Measurements from ENCODE around the gene IL20. TPM values are rescaled to one million over a fixed set of nuclear protein-coding genes. Genes with fewer than 3 reads are reported as not detected.

Gene IL20, protein sequence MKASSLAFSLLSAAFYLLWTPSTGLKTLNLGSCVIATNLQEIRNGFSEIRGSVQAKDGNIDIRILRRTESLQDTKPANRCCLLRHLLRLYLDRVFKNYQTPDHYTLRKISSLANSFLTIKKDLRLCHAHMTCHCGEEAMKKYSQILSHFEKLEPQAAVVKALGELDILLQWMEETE
- 0.25 and 0.53 TPM in 2 replicates for total RNA-seq (2014; rRNA removed; shearing (Covaris generic))

DNA sequence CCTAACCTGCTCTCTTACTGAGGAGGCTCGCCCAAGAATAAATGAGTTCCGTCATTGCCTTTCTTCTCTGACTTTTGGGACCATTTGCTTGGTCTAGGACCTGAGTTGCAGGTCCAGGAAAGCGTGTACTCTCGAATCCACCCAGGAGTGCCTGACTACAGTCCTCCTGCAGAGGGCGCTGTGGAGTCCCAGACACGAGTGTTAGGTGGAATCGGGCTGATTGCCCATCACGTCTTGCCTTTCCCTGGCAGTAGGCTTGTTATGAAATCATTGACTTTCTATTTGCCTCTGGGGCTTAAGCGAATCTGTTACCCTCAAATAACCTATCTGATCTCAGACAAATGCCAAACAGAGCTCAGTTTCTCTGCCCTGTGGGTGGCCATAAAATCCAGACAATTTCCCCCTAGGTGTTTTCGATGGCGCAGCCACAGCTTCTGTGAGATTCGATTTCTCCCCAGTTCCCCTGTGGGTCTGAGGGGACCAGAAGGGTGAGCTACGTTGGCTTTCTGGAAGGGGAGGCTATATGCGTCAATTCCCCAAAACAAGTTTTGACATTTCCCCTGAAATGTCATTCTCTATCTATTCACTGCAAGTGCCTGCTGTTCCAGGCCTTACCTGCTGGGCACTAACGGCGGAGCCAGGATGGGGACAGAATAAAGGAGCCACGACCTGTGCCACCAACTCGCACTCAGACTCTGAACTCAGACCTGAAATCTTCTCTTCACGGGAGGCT, at the start of gene IL20:
Gene IL20 (plus strand): TSS at position 685 of the 733 bp plus-strand sequence. CDS start 230 bp downstream, outside the sequence.
- H3K36me3 ChIP-seq = no peaks in the 10 kb centered on the region
- no peak within 1 kb of the TSS for H3K4me3 ChIP-seq
- H3K9me3 ChIP-seq (replicated peaks) = no peaks in the 10 kb centered on the region
- 0 out of 2 replicates have a peak, but pooled peaks cover 3% of the 10 kb centered on the region for H3K27me3 ChIP-seq (replicated peaks)
- peak; percentile 63 to 85 for DNase-seq (ENCODE audit: low read depth in 1 of 2, low spot score in 2 of 2)
- H3K4me1 ChIP-seq (replicated peaks) = peaks cover 19% of the 10 kb centered on the region
- peak within 1 kb of the TSS; percentile 71 for H3K27ac ChIP-seq

DNA sequence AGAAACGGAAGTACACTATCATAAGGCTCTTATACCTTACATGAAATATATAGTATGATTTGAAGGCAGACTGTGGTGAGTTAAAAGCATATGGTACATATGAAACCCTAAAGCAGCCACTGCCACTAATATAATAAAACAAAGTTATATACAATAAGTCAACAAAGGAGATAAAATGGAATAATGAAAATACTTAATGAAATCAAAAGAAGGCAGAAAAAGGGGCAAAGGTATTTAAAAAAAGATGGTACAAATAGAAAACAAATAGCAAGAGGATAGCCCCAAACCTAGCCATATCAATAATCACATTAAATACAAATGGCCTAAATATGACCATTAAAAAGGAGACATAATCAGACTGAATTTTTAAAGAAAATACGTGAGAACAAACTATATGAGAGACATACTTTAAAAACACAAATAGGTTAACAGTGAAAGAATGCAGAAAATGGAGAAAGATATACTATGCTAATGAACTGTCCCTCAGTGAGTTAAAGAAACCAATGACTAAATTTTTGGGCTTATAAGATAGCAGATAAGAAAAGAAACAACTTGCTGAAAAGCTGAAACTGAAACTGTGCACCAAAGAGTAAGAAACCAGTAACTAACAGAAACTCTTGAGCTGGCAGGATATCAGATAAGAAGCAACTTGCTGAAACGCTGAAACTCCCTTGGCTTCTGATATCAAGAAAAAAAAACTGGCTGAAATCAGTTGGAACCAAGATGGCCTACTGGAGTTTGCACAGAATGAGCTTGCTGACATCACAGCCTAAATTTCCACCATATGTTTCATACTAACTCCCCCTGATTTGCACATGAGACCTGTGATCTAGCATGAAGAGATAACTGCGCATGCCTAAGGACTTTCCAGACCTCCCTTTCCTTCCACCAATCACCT, 48.8 kb upstream of the IL20 start:
- no peak for DNase-seq (ENCODE audit: low read depth in 1 of 2, low spot score in 2 of 2)
- Histone ChIP-seq H3K9me3 (replicated peaks) (peaks cover 3% of the 10 kb centered on the region; the same call in 1 of the 2 replicates), H3K4me1 (replicated peaks) (no peaks in the 10 kb centered on the region), H3K27me3 (replicated peaks) (no peaks in the 10 kb centered on the region), H3K27ac (no peak overlapping the region), H3K36me3 (no peaks in the 10 kb centered on the region), H3K4me3 (no peak overlapping the region)

DNA sequence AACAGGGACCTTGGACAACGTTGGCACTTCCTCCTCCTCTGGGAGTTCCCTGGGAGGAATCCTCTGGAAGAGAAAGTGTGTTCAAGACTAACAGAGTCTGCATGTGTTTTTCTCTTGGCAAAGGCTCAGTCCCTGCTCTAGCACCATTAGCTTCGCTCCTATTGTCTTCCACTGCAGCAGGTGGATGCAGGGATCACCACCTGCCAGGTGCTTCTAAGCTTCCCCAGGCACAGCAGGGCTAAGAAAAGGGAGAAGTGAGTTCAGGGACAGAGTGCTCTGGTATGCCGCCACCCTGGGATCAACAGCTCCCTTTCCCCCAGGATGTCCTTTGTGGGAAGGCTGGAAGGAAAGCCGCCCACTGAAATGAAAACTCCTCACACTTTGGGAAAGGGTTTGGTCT, 43.9 kb upstream of the IL20 start:
- Histone ChIP-seq H3K4me3 (no peak overlapping the region), H3K36me3 (no peaks in the 10 kb centered on the region), H3K27ac (no peak overlapping the region), H3K4me1 (replicated peaks) (peaks cover 8% of the 10 kb centered on the region), H3K27me3 (replicated peaks) (no peaks in the 10 kb centered on the region), H3K9me3 (replicated peaks) (no peaks in the 10 kb centered on the region)
- no peak for DNase-seq (ENCODE audit: low read depth in 1 of 2, low spot score in 2 of 2)

DNA sequence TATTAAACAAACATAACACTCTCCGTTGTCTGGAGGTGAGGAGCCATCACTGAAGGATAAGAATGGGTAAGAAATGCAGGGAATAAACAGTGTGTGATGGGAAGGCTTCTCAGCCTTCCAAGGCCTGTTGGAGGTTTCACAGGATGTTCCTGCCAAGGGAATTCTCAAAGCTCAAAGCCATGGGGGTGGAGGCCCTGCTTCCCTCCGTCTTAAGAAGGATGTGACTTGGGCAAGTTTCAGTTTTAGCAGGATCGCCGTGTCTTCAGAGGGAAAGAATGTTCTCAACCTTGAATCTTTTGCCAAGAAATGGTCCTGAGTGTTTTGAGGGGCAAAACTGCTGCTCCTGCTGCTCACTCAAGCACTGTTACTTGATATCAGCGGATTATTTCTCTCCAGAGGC, 41.7 kb upstream of the IL20 start:
- no peak for DNase-seq (ENCODE audit: low read depth in 1 of 2, low spot score in 2 of 2)
- no peak overlapping the region for H3K27ac ChIP-seq
- no peaks in the 10 kb centered on the region for H3K36me3 ChIP-seq
- H3K9me3 ChIP-seq (replicated peaks) = no peaks in the 10 kb centered on the region
- H3K27me3 ChIP-seq (replicated peaks) = no peaks in the 10 kb centered on the region
- H3K4me1 ChIP-seq (replicated peaks) = peaks cover 8% of the 10 kb centered on the region
- no peak overlapping the region for H3K4me3 ChIP-seq

DNA sequence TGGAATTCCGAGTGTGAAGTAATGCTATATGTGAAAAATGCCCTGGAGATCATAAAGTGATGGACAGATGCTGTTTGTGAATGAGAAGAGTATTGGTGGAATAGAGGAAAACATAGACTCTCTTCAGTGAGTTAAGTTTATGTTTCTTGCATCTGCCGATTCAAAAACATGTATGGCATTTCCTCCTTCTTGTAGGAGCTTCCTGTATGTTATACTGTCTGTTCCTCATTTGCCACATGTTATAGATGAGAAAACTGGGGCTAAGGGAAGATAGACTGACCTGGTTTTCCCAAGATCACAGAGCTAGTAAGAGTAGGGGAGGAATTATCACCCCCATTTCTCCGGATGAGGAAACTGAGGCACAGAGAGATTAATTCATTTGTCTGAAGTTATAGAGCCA, 41.1 kb upstream of the IL20 start:
- Histone ChIP-seq H3K27me3 (replicated peaks) (no peaks in the 10 kb centered on the region), H3K27ac (no peak overlapping the region), H3K4me1 (replicated peaks) (peaks cover 8% of the 10 kb centered on the region), H3K4me3 (no peak overlapping the region), H3K36me3 (no peaks in the 10 kb centered on the region), H3K9me3 (replicated peaks) (no peaks in the 10 kb centered on the region)
- no peak for DNase-seq (ENCODE audit: low read depth in 1 of 2, low spot score in 2 of 2)

DNA sequence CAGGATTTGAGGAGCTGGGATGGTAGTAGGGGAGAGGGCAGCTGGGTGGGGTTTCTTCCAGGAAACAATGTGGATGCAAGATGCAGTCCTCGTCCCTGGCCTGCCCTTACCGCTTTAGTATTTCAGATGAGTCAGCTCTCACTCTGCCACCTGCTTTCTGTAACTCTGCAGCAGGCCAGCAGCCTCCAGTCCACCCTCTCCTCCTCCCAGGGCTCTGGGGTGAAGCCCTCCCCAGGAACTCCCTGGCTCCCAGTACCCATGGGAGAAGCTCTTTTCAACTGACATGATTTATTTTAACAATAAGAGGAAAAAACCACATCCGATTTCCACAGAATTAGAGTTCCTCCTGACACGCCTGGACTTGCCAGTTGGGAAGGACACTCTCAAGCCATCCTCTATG, 39.0 kb upstream of the IL20 start:
- Histone ChIP-seq H3K4me1 (replicated peaks) (peaks cover 8% of the 10 kb centered on the region), H3K9me3 (replicated peaks) (no peaks in the 10 kb centered on the region), H3K27me3 (replicated peaks) (no peaks in the 10 kb centered on the region), H3K4me3 (no peak overlapping the region), H3K36me3 (no peaks in the 10 kb centered on the region), H3K27ac (no peak overlapping the region)
- no peak for DNase-seq (ENCODE audit: low read depth in 1 of 2, low spot score in 2 of 2)

DNA sequence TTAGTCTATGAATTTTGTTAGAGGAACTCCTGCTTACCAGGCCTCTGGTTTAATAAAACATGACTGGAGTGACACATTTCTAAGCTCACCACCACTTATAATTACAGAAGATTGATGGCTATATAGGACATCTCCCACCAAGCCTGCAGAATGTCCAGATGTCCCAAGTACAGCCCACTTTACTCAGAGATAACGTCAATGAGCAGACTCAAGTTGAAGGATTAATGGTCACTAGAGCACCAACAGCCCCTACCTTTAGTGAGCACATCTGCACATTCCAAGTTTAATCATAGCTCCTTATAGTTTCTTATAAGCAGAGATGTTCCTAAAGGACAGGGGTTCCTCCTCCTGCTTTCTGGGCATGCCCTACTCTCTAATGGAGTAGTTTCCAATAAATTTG, 37.4 kb upstream of the IL20 start:
- DNase-seq (ENCODE audit: low read depth in 1 of 2, low spot score in 2 of 2) = no peak
- Histone ChIP-seq H3K36me3 (0 out of 2 replicates have a peak, but pooled peaks cover 2% of the 10 kb centered on the region), H3K27ac (no peak overlapping the region), H3K4me1 (replicated peaks) (peaks cover 8% of the 10 kb centered on the region), H3K4me3 (no peak overlapping the region), H3K9me3 (replicated peaks) (no peaks in the 10 kb centered on the region), H3K27me3 (replicated peaks) (no peaks in the 10 kb centered on the region)

DNA sequence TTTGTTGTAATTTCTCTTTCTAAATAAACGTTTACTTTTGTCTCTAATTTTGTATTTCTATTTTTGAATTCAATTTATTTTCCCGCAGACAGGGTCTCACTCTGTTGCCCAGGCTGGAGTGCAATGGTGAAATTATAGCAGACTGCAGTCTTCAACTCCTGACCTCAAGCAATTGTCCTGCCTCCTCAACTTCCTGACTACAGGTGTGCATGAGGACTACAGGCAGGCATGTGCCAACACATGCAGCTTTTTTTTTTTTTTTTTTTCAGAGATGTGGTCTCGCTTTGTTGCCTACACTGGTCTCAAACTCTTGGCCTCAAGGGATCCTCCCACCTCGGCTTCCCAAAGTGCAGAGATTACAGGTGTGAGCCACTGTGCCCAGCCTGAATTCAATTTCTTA, 36.7 kb upstream of the IL20 start:
- Histone ChIP-seq H3K27me3 (replicated peaks) (no peaks in the 10 kb centered on the region), H3K27ac (no peak overlapping the region), H3K36me3 (0 out of 2 replicates have a peak, but pooled peaks cover 2% of the 10 kb centered on the region), H3K4me3 (no peak overlapping the region), H3K4me1 (replicated peaks) (peaks cover 8% of the 10 kb centered on the region), H3K9me3 (replicated peaks) (no peaks in the 10 kb centered on the region)
- no peak for DNase-seq (ENCODE audit: low read depth in 1 of 2, low spot score in 2 of 2)

DNA sequence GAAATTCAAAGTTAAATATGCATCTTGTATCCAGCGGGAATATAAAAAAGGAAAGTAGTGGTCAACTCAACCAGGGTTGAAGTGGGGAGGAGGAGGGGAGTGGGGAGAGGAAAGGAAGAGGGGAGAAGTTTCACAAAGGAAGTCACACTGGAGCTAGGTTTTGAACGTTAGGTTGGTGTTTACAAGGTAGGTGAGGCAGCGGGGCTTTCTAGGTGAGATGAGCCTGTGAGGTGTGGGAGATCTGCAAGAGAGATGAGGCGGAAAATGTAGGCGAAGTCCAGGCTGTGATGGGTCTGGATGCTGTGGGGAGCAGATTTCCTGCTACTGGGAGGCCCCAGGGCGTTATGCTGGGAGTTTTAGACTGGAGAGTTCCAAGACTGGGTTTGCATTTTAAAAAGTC, 36.1 kb upstream of the IL20 start:
- Histone ChIP-seq H3K36me3 (0 out of 2 replicates have a peak, but pooled peaks cover 2% of the 10 kb centered on the region), H3K4me1 (replicated peaks) (peaks cover 4% of the 10 kb centered on the region), H3K27ac (no peak overlapping the region), H3K9me3 (replicated peaks) (no peaks in the 10 kb centered on the region), H3K4me3 (no peak overlapping the region), H3K27me3 (replicated peaks) (no peaks in the 10 kb centered on the region)
- no peak for DNase-seq (ENCODE audit: low read depth in 1 of 2, low spot score in 2 of 2)

DNA sequence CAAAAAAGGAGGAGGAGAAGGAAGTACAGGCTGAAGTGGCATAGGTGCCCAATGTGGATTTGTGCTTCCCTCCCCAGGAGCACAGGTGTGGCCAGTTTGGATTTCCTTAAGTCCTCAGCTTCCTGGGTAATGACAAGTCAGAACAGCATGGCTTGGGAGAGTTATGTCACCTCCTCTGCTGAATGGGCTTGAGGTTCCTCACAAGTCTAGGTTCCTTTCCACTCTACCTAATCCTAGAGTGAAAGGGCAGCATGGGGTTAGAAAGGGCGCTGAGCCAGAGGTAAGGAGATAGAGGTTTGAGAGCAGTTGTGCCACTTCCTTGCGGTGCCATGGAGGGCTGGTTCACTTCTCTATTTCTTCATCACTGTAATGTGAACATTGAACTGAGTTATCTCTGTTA, 35.5 kb upstream of the IL20 start:
- DNase-seq (ENCODE audit: low read depth in 1 of 2, low spot score in 2 of 2) = no peak
- Histone ChIP-seq H3K9me3 (replicated peaks) (no peaks in the 10 kb centered on the region), H3K4me3 (no peak overlapping the region), H3K27me3 (replicated peaks) (no peaks in the 10 kb centered on the region), H3K36me3 (0 out of 2 replicates have a peak, but pooled peaks cover 2% of the 10 kb centered on the region), H3K27ac (no peak overlapping the region), H3K4me1 (replicated peaks) (peaks cover 4% of the 10 kb centered on the region; the same call in 1 of the 2 replicates)

DNA sequence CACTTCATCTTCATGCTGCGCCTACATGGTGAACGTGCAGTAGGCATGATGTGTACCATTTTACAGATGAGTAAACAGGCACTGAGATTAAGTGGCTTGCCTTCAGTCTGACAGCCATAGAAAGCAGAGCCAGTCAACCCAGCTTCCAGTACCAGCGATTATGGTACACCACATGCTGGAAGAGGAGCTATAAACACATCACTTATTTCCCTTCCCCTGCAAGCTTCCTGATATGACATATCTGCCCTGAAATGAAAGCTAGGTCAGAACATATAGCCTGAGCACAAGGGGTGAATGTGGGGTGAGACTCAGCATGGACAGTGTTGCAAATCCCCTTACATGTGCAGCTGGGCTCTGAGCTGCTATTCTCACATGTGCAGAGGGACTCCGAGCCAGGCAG, 33.8 kb upstream of the IL20 start:
- no peaks in the 10 kb centered on the region for H3K27me3 ChIP-seq (replicated peaks)
- 0 out of 2 replicates have a peak, but pooled peaks cover 2% of the 10 kb centered on the region for H3K36me3 ChIP-seq
- H3K4me1 ChIP-seq (replicated peaks) = peaks cover 15% of the 10 kb centered on the region; the same call in 1 of the 2 replicates
- no peak for DNase-seq (ENCODE audit: low read depth in 1 of 2, low spot score in 2 of 2)
- H3K4me3 ChIP-seq = no peak overlapping the region
- H3K27ac ChIP-seq = no peak overlapping the region
- no peaks in the 10 kb centered on the region for H3K9me3 ChIP-seq (replicated peaks)

DNA sequence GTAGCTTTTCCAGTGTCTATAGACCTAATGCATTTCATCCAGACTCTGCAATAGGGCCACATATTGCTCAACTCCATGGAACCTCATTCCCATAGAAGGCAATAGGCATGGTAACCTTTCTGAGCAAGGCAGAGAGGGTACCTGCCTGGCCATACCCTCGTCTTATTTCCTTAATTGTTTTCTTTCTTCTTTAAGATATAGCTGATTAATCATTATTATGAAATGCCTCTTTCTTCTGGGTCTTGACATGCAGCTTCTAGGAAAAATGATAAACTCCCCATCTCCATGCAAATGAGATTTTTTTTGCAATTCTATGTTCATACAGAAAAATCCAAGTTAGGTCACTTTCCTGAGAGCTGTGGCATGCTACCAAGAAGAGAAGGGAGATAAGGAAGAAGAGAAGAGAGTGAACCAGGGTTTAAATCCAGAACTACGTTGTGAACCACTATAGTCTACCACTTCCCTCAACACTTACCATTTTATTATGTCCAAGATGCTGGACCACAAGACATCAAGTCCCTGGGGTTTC, 33.0 kb upstream of the IL20 start:
- no peak for DNase-seq (ENCODE audit: low read depth in 1 of 2, low spot score in 2 of 2)
- Histone ChIP-seq H3K27me3 (replicated peaks) (no peaks in the 10 kb centered on the region), H3K36me3 (0 out of 2 replicates have a peak, but pooled peaks cover 2% of the 10 kb centered on the region), H3K4me3 (no peak overlapping the region), H3K9me3 (replicated peaks) (no peaks in the 10 kb centered on the region), H3K27ac (no peak overlapping the region), H3K4me1 (replicated peaks) (peaks cover 20% of the 10 kb centered on the region)

DNA sequence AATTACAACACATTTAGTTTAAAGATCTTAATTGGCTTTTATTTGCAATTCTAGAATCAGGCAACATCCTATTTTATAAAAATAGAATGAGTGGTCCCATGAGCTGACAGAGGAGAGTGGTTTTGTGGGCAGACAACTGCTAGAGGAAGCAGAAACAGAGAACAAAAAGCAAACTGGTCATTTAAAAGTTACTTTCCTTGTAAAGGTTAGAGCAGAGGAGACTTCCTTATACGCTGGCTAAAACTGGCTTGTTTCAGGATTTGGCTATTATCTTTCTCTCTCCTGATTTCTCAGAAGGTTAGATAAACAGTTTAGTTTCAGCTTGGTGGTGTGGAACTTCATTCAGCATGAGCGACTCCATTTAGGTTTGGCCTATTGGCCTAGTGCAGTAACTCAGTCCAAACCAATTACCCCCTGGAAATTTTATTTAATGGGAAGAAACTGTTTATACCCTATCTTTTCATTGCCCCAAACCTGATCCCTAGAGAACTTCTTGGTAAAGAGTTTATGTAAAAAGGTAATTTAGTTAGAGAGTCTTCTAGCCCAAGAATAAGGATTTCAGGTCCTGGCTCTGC, 32.2 kb upstream of the IL20 start:
- DNase-seq (ENCODE audit: low read depth in 1 of 2, low spot score in 2 of 2) = no peak
- Histone ChIP-seq H3K4me3 (no peak overlapping the region), H3K36me3 (0 out of 2 replicates have a peak, but pooled peaks cover 2% of the 10 kb centered on the region), H3K27me3 (replicated peaks) (no peaks in the 10 kb centered on the region), H3K9me3 (replicated peaks) (no peaks in the 10 kb centered on the region), H3K27ac (no peak overlapping the region), H3K4me1 (replicated peaks) (peaks cover 24% of the 10 kb centered on the region)
